Aorta (tissue), 5 donors: Measurements from ENCODE around the gene LPAR1. TPM values are rescaled to one million over a fixed set of nuclear protein-coding genes. Genes with fewer than 3 reads are reported as not detected.

Source experiments
- ATAC-seq: fragments of 200-7000 bp; cut with Tn5 transposase; one replicate; pipeline ENCODE4 v1.9.1; 2022; ENCODE audit warnings: moderate library complexity; ENCODE audit not compliant: low FRiP score
- DNase-seq, 2 donors: peaks; one replicate each; pipeline ENCODE4 v3.0.0-alpha.2; 2020
- H3K27ac ChIP-seq, 2 donors: one replicate each; pipeline ENCODE4 v1.5.1; 2013; ENCODE audit warnings: low read length in 2 of 2, mild to moderate bottlenecking in 2 of 2, moderate library complexity in 2 of 2, control low read depth in 1 of 2, inconsistent platforms in 1 of 2, low read depth in 1 of 2
- H3K27me3 ChIP-seq, 2 donors: one replicate each; pipeline ENCODE4 v1.6.1; 2013; ENCODE audit warnings: control low read depth in 1 of 2, low read length in 1 of 2, mild to moderate bottlenecking in 1 of 2, moderate library complexity in 1 of 2; ENCODE audit not compliant: insufficient read depth in 2 of 2, control insufficient read depth in 1 of 2
- H3K36me3 ChIP-seq, 2 donors: one replicate each; pipeline ENCODE4 v1.6.1; 2013; ENCODE audit warnings: control low read depth in 1 of 2, low read length in 1 of 2, mild to moderate bottlenecking in 1 of 2; ENCODE audit not compliant: insufficient read depth in 2 of 2, control insufficient read depth in 1 of 2
- H3K4me1 ChIP-seq, 2 donors: one replicate each; pipeline ENCODE4 v1.6.1; 2013; ENCODE audit warnings: low read length in 2 of 2, control low read depth in 1 of 2, mild to moderate bottlenecking in 1 of 2, moderate library complexity in 1 of 2; ENCODE audit not compliant: insufficient read depth in 2 of 2, control insufficient read depth in 1 of 2
- H3K4me3 ChIP-seq, 2 donors: one replicate each; pipeline ENCODE4 v1.5.1; 2013; ENCODE audit warnings: low read length in 2 of 2, control low read depth in 1 of 2, mild to moderate bottlenecking in 1 of 2
- H3K9me3 ChIP-seq: one replicate; pipeline ENCODE4 v1.6.1; 2013; ENCODE audit warnings: mild to moderate bottlenecking, low read length; ENCODE audit not compliant: control insufficient read depth
- WGBS, 2 donors: extraction: QIAGEN DNeasy Blood & Tissue Kit; methylation state at CpG; one replicate each; pipeline ENCODE4 v1.1.7; 2013; 5-methylcytosine and 5-hydroxymethylcytosine counted together
- intact Hi-C, 2 donors: fragments of 100-400 bp; cut with DNase I; formaldehyde crosslinking; loops; one replicate each; pipeline versions ENCODE4 v1.14.2 to v1.15.0; 2022
- polyA plus RNA-seq, 2 donors: library from polyadenylated mRNA; stranded (reverse); fragments of 200-250 nt; gene quantifications; one replicate each; pipeline ENCODE4 v1.2.3, GENCODE V29; 2013
- total RNA-seq, 2 donors: library from RNA; stranded (reverse); fragmentation: NEBNext Ultra II Directional; extraction: Animal tissue kit (Norgen Biotek cat#: 25700); gene quantifications; one replicate each; pipeline ENCODE4 v1.2.1, GENCODE V29; 2021
- donor health status: healthy with polysubstance abuse.
- donor health status: Bipolar disorder and iron deficiency.
- donor health status: DM: no; HTN: no; CAD: no.
- donor health status: DM: no; HTN: no; CAD: no.
- donor health status: DM: yes; HTN: yes; CAD: no.

Gene LPAR1
- total and polyA plus RNA-seq, 4 donors: 28.1 to 125 (median 94.4) TPM

DNA sequence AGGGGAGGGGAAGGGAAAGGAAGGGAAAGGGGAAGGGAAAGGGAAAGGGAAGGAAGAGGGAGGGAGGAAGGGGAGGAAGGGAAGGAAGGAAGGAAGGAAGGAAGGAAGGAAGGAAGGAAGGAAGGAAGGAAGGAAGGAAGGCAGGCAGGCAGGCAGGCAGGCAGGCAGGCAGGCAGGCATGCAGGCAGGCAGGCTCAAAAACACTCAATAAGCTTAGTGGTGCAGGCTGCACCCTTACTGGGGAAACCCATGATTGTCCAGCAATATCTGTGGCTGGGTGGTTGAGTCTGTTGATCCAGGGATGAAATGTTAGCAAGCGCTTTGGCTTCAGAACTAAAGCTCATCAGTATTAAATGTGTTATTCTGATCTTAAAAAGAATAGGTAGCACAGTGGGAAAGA lies 145.6 kb downstream of the LPAR1 start:
- no peak for DNase-seq
- Histone ChIP-seq H3K9me3 (no peaks in the 10 kb centered on the region), H3K27ac (no peak overlapping the region), H3K27me3 (no peaks in the 10 kb centered on the region), H3K36me3 (no peaks in the 10 kb centered on the region), H3K4me1 (peaks cover 3 to 5% of the 10 kb centered on the region in 2 donors), H3K4me3 (no peak overlapping the region)
- intact Hi-C loops: loop anchor here in 1 of 2 donors (10.0 kb wide), 2 partner anchors 148 to 402 kb away; no protein-coding TSS in a partner anchor
- ATAC-seq: no peak
- WGBS, 2 donors: 98 to 100% methylated on average over 1 of the region's 1 CpG

DNA sequence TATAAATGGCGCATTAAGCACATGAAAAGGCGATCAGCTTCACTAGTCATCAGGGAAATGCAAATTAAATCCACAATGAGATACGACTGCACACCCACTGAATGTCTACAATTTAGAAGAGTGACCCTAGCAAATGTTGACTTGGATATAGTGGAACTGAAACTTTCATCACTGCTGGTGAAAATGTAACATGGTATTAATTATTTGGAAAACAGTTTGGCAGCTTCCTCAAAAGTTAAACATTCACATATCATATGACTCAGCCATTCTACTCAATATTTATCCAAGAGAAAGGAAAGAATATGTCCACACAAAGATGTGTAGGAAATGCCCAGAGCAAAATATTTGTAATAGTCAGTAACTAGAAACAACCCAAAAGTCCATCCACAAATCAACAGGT lies 146.5 kb downstream of the LPAR1 start:
- no peak overlapping the region for H3K27ac ChIP-seq
- intact Hi-C loops: loop anchor here in 1 of 2 donors (10.0 kb wide), 2 partner anchors 147 to 403 kb away; no protein-coding TSS in a partner anchor
- 82 to 94% methylated on average over 3 of the region's 3 CpGs for WGBS, 2 donors
- DNase-seq (no peak), ATAC-seq (no peak)
- H3K4me3 ChIP-seq: no peak overlapping the region
- peaks cover 3 to 5% of the 10 kb centered on the region in 2 donors for H3K4me1 ChIP-seq
- H3K9me3 ChIP-seq: no peaks in the 10 kb centered on the region
- H3K36me3 ChIP-seq: no peaks in the 10 kb centered on the region
- no peaks in the 10 kb centered on the region for H3K27me3 ChIP-seq

DNA sequence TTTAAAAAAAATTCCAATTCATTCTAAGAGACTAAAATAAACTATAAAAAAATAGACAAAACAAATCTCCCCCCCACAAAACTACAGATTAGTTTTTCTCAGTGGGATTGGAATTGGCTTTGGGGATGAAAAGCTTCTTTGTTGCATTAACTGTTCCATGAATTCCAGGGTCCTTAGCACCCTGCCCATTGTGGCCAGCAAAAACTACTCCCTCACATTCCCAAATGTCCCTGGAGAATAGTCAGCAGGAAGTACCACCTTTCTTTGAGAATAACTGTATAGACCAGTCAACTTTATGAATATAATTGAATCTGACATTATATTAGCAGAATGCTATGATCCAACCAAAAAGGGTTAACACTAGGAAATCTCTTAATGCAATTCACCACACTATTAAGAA lies 147.9 kb downstream of the LPAR1 start:
- Histone ChIP-seq H3K9me3 (no peaks in the 10 kb centered on the region), H3K4me3 (no peak overlapping the region), H3K4me1 (peaks cover 0 to 7% of the 10 kb centered on the region in 2 donors), H3K27me3 (no peaks in the 10 kb centered on the region), H3K36me3 (no peaks in the 10 kb centered on the region), H3K27ac (no peak overlapping the region)
- intact Hi-C loops: loop anchor here in 1 of 2 donors (10.0 kb wide), 2 partner anchors 146 to 404 kb away; no protein-coding TSS in a partner anchor
- no peak for ATAC-seq
- no peak for DNase-seq

DNA sequence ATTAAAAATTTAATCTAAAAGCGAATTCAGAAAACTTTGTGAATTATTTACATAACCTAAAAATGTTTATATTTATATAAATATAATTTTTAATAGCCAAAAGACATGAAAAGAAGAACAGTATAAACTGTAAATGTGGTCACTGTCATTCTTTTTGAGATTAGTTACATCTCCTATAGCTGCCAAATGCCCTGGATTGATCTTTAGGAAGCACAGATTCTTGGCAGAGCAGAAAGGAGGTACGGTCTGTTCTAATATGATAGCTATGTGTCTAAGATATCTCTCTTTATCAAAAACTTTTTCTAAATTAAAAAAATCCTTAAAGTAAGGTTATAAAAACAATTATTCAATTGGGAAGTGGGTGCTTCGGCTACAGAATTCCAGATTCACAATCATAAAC lies 151.0 kb downstream of the LPAR1 start:
- Histone ChIP-seq H3K27ac (no peak overlapping the region), H3K9me3 (no peaks in the 10 kb centered on the region), H3K36me3 (no peaks in the 10 kb centered on the region), H3K4me1 (peaks cover 0 to 2% of the 10 kb centered on the region in 2 donors), H3K27me3 (no peaks in the 10 kb centered on the region), H3K4me3 (no peak overlapping the region)
- 55 to 71% methylated on average over 3 of the region's 3 CpGs for WGBS, 2 donors
- ATAC-seq: no peak
- intact Hi-C loops: no loop called here
- DNase-seq: no peak

- H3K27ac ChIP-seq: no peak overlapping the region
Observed at GRCh38 chr9:110886832-110887231, 151.4 kb downstream of the LPAR1 start.

GRCh38 chr9:110880189-110880588 lies 158.1 kb downstream of the LPAR1 start:
- Histone ChIP-seq H3K9me3 (no peaks in the 10 kb centered on the region), H3K4me1 (peaks cover 2 to 11% of the 10 kb centered on the region in 2 donors), H3K36me3 (peaks cover 2% of the 10 kb centered on the region in 2 donors), H3K4me3 (no peak overlapping the region), H3K27ac (no peak overlapping the region), H3K27me3 (no peaks in the 10 kb centered on the region)
- ATAC-seq: no peak
- 40 to 50% methylated on average over 3 of the region's 3 CpGs for WGBS, 2 donors
- no peak for DNase-seq
- intact Hi-C loops: no loop called here

More at GRCh38 chr9:110886832-110887231, 151.4 kb downstream of the LPAR1 start:
- DNase-seq (no peak), ATAC-seq (no peak)
- intact Hi-C loops: no loop called here
- H3K9me3 ChIP-seq: no peaks in the 10 kb centered on the region
- 15 to 48% methylated on average over 1 of the region's 1 CpG for WGBS, 2 donors
- no peaks in the 10 kb centered on the region for H3K36me3 ChIP-seq
- H3K27me3 ChIP-seq: no peaks in the 10 kb centered on the region
- H3K4me3 ChIP-seq: no peak overlapping the region
- peaks cover 0 to 2% of the 10 kb centered on the region in 2 donors for H3K4me1 ChIP-seq

GRCh38 chr9:110877374-110877773 lies 160.9 kb downstream of the LPAR1 start:
- peaks cover 2 to 11% of the 10 kb centered on the region in 2 donors for H3K4me1 ChIP-seq
- DNase-seq: no peak
- no peak overlapping the region for H3K27ac ChIP-seq
- H3K36me3 ChIP-seq: peaks cover 2% of the 10 kb centered on the region in 2 donors
- H3K9me3 ChIP-seq: no peaks in the 10 kb centered on the region
- ATAC-seq: no peak
- intact Hi-C loops: no loop called here
- H3K4me3 ChIP-seq: no peak overlapping the region
- no peaks in the 10 kb centered on the region for H3K27me3 ChIP-seq

DNA sequence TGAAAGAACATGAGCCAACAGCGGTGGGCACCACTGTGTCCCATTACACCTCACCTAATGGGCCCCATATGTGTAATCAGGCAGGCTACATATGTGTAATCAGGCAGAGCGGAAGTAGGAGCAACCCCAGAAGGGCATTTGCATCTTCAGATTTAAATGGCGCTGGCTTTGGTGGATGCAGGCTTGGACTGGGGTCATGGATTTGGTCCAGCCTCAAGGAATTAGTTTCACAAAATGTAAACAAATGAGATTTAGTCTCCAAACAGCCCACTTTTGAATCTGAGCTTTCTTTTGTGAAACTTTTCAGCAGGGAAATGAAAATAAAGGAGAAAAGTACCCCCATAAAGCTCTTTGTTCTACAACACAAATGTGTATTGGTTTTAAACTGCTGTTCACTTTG lies 161.3 kb downstream of the LPAR1 start:
- Histone ChIP-seq H3K36me3 (peaks cover 2% of the 10 kb centered on the region in 2 donors), H3K27ac (no peak overlapping the region), H3K4me1 (peaks cover 2 to 11% of the 10 kb centered on the region in 2 donors), H3K27me3 (no peaks in the 10 kb centered on the region), H3K9me3 (no peaks in the 10 kb centered on the region), H3K4me3 (no peak overlapping the region)
- no peak for DNase-seq
- WGBS, 2 donors: 88 to 89% methylated on average over 3 of the region's 3 CpGs
- intact Hi-C loops: no loop called here
- no peak for ATAC-seq

GRCh38 chr9:110874963-110875674 lies 163.2 kb downstream of the LPAR1 start:
- 85% methylated on average over 14 of the region's 14 CpGs for WGBS, 2 donors
- H3K36me3 ChIP-seq: peaks cover 2% of the 10 kb centered on the region in 2 donors
- peaks cover 0 to 7% of the 10 kb centered on the region in 2 donors for H3K4me1 ChIP-seq
- intact Hi-C loops: no loop called here
- DNase-seq (peak in 1 of 2 donors; percentile 86), ATAC-seq (no peak)
- no peak overlapping the region for H3K27ac ChIP-seq
- no peak overlapping the region for H3K4me3 ChIP-seq
- H3K27me3 ChIP-seq: no peaks in the 10 kb centered on the region
- H3K9me3 ChIP-seq: no peaks in the 10 kb centered on the region
